B cell (primary cell): ENCODE results near the gene NPIPB8.

Experiments
- CTCF ChIP-seq: fragments of 200-600 bp; IDR thresholded peaks from one replicate; pipeline ENCODE4 v1.8.0; 2022; ENCODE audit warnings: antibody characterized with exemption, mild to moderate bottlenecking
- EZH2 ChIP-seq: IDR thresholded peaks from 2 replicates; pipeline ENCODE4 v1.6.1; 2012; ENCODE audit warnings: borderline replicate concordance, low read depth, mild to moderate bottlenecking, moderate library complexity, low read length; ENCODE audit not compliant: insufficient read depth, poor library complexity, severe bottlenecking

GRCh38 chr16:28596840-28597691 is 40.8 kb upstream of the NPIPB8 start, which contains the start of gene SULT1A2:
- TF ChIP-seq CTCF (no peak), EZH2 (no peak)
